ENCODE data around the gene ENTREP1.

The ENTREP1 gene

DNA sequence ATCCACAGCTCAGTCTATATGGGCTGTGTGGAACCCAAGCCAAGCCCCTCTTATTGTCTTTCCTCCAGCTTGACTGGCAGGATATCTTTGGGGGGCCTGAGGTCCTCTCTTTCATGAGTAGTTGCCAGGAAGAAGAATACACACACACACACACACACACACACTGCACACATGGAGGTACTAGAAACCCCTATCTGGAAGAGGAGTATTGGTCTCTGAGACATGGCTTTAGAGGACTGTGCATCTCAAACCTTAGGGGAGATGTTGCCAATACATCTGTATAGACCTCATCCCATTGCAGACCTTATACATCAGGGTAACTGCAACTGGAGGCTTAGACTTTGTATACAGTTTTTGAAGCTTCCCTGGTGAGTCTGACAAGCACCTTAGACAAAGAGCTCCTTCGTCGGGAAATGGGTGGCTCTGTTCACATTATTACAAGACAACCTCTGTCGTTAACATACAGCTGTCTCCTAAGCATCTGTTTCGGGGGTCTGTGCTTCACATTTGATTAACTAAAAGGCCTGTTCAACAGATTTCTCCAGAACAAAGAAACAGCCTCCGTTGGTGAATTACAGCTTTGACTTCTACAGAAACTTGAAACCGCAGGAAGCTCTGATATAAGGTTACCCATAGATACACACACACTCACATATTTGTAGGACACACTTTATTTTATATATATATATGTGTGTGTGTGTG lies 5.5 kb upstream of the ENTREP1 start:
- DNase-seq (ENCODE audit: low read depth in 3 of 3, low spot score in 1 of 3): no peak

DNA sequence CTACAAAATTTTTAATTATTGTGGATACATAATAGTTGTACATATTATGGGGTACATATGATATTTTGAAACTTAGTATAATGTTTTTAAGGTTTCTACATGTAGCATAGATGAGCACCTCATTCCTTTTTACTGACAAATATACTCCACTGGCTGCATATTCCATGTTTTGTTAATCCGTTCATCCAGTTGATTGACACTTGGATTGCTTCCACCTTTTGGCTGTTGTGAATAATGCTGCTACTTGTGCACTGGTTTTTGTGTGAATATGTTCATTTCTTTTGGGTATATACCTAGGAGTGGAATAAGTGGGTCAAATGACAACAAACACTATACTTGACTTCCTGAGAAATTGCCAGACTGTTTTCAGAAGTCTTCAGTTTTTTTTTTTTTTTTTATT lies 2.8 kb upstream of the ENTREP1 start:
- no peak for DNase-seq (ENCODE audit: low read depth in 3 of 3, low spot score in 1 of 3)

DNA sequence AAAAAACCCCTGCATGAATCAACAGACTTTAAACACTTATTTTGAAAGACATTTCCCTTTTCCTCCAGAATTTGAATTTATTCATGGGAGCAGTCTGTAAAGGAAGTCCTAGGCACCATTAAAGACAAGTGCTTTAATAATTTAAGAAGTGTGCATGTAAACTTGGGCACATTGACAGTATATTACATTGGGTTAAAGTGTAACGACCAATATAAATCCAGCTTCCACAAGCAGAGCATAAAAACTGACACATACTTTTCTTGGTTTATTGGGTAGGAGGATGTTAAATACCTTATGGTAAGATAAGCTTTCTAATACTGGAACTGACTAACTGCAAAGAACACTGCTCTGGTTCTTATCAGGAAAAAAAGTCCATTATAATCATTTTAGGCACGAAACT lies 1.2 kb upstream of the ENTREP1 start:
- DNase-seq (ENCODE audit: low read depth in 3 of 3, low spot score in 1 of 3): no peak

GRCh38 chr9:69325409-69326212 lies 596 bp downstream of the ENTREP1 start:
- DNase-seq (ENCODE audit: low read depth in 3 of 3, low spot score in 1 of 3): no peak

DNA sequence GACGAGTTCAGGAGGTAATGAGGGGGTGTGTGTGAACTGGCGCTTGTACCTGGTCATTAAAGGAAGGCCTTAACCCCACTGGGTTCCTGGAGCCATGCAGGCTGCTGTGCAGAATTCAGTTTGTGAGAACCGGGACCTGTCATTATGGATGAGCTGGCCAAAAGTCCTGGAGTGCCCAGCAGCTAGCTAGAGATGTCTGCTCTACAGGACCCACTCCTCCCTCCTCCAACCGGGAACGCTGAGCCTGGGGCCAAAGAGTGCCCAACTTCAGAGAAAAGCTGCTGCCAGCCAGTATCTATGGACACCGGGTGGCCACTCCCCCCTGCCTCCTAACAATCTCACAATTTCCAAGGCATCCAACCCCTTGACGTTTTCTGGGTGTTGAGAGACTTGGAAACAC lies 1.2 kb downstream of the ENTREP1 start:
- DNase-seq (ENCODE audit: low read depth in 3 of 3, low spot score in 1 of 3): no peak

- no peak for DNase-seq (ENCODE audit: low read depth in 3 of 3, low spot score in 1 of 3)
Observed at GRCh38 chr9:69330580-69330979, 5.6 kb downstream of the ENTREP1 start.

- DNase-seq (ENCODE audit: low read depth in 3 of 3, low spot score in 1 of 3): no peak
Observed at GRCh38 chr9:69331444-69331843, 6.4 kb downstream of the ENTREP1 start.

GRCh38 chr9:69332067-69332685 lies 7.2 kb downstream of the ENTREP1 start:
- DNase-seq (ENCODE audit: low read depth in 3 of 3, low spot score in 1 of 3): no peak

GRCh38 chr9:69333716-69334115 lies 8.7 kb downstream of the ENTREP1 start:
- DNase-seq (ENCODE audit: low read depth in 3 of 3, low spot score in 1 of 3): no peak

DNA sequence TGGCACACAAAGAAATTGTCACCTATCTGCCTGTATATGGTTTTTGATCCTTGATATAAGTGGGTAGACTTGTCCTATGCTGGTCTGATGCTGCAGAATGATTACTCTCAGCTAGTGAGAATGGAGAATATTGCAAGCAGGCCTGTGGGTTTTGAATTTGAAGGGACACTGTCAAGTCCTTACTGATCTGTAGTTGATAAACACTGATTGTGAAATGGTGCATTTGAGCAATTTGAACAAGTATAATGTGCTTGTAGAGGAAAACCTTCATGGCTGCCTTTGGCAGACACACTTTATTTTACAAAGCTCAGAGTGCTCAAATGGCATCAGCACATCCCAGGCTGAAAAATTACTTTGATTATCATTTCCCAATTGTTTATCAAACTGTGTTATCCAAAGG lies 9.3 kb downstream of the ENTREP1 start:
- DNase-seq (ENCODE audit: low read depth in 3 of 3, low spot score in 1 of 3): no peak

DNA sequence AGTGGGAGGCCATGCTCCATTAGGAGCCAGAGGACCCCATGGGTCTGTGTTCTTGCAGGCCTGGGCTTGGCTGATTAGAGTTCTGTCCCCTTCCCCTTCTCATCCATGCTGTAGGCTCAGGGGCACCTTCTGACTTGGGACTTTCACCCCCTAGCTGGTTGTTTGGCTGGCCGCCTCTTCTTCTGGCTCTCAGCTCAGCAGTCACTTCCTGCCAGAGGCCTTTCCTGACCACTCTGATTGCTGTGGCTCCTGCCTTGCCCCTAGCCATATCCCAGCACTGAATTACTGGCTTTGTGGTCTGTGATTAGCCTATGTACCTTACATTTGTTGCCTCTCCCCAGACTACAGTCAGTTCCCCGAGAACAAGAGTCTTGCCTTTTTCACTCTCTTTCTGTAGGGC lies 14.6 kb downstream of the ENTREP1 start:
- no peak for DNase-seq (ENCODE audit: low read depth in 3 of 3, low spot score in 1 of 3)

DNA sequence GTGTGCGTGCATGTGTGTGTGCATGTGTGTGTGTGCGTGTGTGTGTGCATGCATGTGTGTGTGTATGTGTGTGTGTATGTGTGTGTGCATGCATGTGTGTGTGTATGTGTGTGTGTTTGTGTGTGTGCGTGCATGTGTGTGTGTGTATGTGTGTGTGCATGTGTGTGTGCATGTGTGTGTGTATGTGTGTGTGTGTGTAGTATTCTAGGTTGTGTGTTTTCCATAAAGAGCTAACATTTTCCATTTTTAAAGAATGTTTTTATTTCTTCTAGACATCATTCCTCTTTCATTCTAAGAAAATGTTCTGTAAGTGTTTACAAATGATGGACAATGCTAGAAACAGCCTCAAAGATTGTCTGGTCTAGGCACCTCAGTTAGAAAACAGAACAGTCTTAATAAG lies 15.6 kb downstream of the ENTREP1 start:
- no peak for DNase-seq (ENCODE audit: low read depth in 3 of 3, low spot score in 1 of 3)

GRCh38 chr9:69342769-69343168 lies 17.8 kb downstream of the ENTREP1 start:
- no peak for DNase-seq (ENCODE audit: low read depth in 3 of 3, low spot score in 1 of 3)

- no peak for DNase-seq (ENCODE audit: low read depth in 3 of 3, low spot score in 1 of 3)
Observed at GRCh38 chr9:69344459-69344858, 19.4 kb downstream of the ENTREP1 start.

GRCh38 chr9:69346596-69347390 lies 21.8 kb downstream of the ENTREP1 start:
- no peak for DNase-seq (ENCODE audit: low read depth in 3 of 3, low spot score in 1 of 3)

- no peak for DNase-seq (ENCODE audit: low read depth in 3 of 3, low spot score in 1 of 3)
Observed at GRCh38 chr9:69347607-69348006, 22.6 kb downstream of the ENTREP1 start.

DNA sequence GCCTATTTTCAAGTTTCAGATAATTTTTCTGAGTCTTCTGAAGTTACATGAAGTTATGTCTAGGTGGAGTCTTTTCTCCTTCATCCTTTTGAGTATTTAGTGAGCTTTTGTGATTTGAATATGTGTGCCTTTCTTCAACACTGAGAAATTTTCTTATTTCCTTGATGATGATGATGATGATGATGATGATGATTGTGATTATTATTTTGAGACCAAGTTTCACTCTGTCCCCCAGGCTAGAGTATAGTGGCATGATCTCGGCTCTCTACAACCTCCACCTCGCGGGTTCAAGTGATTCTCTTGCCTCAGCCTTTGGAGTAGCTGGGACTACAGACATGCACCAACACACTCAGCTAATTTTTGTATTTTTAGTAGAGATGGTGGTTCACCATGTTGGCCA lies 26.2 kb downstream of the ENTREP1 start:
- no peak for DNase-seq (ENCODE audit: low read depth in 3 of 3, low spot score in 1 of 3)

DNA sequence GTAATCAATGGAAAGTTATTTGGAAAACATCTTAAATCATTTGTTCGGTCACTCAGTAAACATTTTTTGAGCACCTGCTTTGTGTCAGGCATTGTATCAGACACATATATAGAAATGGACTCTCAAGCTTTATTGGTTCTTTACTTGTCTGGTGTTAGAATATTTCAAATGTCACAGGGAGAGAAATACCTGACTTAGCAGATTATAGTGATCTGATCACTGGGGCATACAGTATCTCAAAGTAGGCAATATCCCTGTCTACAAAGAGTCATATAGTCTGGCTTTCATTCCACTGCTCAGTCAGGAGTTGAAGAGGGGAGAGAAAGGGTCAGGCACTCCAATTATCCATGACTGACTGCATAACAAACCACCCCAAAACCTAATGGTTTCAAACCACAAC lies 30.2 kb downstream of the ENTREP1 start:
- DNase-seq (ENCODE audit: low read depth in 3 of 3, low spot score in 1 of 3): no peak

DNA sequence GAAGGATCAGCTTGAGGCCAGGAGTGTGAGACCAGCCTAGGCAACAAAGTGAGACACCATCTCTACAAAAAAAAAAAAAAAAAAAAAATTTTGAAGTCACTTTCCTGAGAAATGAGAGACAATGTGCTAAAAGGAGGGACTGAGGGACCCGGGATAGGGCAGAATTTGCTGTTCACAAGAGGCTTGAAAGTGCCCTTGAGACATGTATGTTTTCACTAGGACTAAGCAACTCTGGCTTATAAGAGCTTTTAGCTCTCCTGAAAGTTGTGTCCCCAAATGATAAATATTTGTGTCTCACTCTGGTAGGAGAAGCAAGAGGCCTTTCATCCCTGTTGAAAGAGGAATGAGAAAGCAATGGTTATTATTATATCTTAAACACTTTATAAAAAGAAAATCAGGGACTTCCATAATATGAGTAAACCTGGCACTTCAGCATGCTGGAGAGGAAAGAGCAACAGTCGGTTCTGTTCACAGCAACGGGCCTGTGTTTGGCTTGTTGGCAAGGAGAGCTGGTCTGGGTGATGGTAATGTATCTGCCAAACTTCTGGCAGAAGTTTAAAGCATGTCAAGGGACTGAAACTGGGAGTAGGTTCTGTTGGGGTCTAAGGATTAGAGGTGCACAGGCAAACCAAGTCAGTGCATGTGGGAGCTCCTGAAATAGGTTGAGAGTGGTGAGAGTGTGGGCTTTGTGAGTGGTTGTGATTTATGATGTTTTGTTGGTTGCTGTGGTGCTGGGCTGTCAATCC lies 32.2 kb downstream of the ENTREP1 start:
- no peak for DNase-seq (ENCODE audit: low read depth in 3 of 3, low spot score in 1 of 3)

DNA sequence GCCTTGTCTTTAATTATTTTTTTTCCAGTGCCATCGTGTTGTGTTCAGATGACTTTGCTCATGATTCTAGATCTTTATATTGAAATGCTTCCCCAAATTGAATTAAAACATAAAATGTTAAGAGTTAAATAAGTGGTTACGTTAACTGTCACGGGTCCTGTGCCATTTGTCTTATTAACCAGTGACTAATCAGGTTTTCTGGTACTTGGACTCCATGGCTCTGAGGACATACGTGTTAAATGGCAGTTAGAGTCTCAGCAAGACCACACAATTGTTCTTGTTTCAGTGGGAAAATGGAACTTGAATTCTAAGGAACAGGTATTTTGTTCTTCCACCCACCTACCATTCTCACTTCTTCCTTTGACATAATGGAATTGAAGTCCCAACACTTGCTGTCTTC lies 32.8 kb downstream of the ENTREP1 start:
- DNase-seq (ENCODE audit: low read depth in 3 of 3, low spot score in 1 of 3): no peak

- no peak for DNase-seq (ENCODE audit: low read depth in 3 of 3, low spot score in 1 of 3)
Observed at GRCh38 chr9:69363191-69363590, 38.2 kb downstream of the ENTREP1 start.

Data from stimulated activated CD4-positive, alpha-beta T cell treated with anti-CD3 and anti-CD28 coated beads, TNF-alpha, amount 100 ng/mL, for 1 hour (primary cell).